SH-SY5Y (cell line): Measurements from ENCODE around the gene IFI44L.

Source experiments
- GATA2 ChIP-seq: IDR thresholded peaks from 2 replicates; pipeline ENCODE4 v1.6.1; 2011; ENCODE audit warnings: mild to moderate bottlenecking, low read depth, low read length
- GATA3 ChIP-seq: IDR thresholded peaks from 2 replicates; pipeline ENCODE4 v1.6.1; 2011; ENCODE audit warnings: low read depth, mild to moderate bottlenecking, low read length, moderate library complexity

IFI44L gene

GRCh38 chr1:78619803-78620579 is at the start of gene IFI44L:
IFI44L (plus strand) TSS chr1:78620448; CDS start chr1:78627916, 7,468 bp downstream.
- TF ChIP-seq GATA3 (no peak), GATA2 (no peak)

- TF ChIP-seq GATA2 (no peak), GATA3 (no peak)
These were observed 49.7 kb upstream of the IFI44L start for GRCh38 chr1:78570539-78570938.

DNA sequence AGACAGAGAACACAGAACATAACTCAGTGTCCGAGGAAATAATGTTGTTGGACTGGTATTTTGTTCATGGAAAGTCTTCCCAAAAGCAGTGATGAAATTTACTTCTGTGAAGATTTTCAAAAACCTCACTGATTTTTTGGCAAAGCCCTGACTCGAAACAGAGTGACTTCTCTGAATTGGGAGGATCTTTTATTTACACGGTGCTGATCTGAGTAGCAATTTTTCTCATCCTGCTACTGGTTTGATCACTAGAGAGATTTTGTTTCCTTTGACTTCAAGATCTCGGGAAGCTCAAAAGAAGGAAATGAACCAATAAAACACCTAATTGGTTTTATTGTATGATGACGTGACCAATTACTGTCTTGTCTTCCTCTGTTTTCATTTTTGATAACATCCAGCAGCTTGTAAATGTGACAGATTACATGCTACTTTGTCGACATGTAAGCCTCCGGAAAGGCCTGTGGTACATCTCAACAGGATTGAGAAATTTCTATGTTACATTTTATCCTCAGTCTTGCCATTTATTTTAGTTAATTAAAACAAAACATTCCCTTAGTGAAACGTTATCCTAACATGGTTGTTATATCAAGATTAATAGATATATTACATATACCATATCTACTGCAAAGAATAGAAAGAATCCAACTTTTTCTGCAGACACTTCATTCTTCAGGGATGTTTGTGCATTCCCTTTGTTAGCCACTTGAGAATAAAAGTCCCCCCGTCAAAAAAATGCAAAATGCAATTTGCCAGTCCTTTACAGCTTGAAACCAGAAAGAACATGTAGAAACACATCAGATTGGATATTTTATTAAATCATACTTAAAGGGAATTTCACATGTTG is 42.8 kb upstream of the IFI44L start:
- TF ChIP-seq GATA2, result peak; percentile 25; the same call in 1 of the 2 replicates
- 0 out of 2 replicates have a peak, but pooled peaks have one; percentile 17 for TF ChIP-seq GATA3

DNA sequence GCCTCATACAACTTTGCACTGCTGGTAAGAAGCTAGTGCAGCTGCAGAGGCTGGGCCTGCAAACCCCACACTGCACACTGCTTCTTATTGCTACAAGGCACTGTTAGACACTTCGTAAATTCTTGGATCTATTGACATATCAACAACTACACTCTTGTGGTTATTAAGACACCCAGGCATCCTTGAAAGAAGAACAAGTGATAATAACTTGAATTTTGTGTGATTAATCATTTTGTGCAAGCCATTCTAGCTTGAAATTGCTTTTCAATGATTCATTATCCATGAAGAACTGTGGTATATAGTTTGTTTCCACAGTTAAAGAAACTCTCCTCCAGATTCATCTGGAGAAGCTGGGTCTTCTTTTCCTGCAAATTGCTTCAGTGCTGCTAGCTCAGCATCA is 33.7 kb upstream of the IFI44L start:
- no peak for TF ChIP-seq GATA2
- no peak for TF ChIP-seq GATA3

DNA sequence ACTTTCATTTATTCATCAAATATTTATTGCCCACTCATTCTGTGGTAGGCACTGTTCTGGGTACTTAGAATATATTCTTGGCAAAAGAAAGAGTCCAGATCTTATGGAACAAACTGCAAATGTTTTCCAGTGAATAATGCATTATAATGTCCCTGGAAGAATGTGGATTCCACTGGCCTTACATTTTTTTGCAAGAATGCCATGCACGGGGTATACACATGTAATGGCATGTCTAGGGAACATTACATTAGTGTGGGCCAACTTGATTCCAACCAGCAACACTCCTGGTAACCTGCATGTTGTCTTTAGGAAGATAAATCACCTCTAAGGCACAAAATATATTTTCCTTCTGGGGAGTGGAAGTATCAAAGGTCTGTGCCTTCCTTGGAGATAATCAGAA is 33.0 kb upstream of the IFI44L start:
- no peak for TF ChIP-seq GATA2
- no peak for TF ChIP-seq GATA3

DNA sequence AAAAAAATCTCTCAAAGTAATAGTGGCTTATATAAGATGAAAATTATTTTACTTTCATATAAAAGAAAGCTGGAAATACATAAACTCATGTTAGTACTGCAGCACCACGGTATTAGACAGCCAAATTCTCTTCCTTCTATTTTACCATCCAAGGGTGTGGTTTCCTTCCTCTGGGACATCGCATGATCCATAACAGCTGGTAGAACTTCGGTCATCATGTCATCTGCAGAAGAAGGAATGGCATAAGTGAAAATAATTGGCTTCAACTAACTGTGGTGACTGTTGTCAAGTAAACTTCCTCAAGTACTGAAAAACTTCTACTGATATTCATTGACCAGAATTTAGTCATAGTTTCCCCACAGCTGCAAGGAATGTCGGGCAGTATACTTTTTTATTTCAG is 28.3 kb upstream of the IFI44L start:
- TF ChIP-seq GATA2, result no peak
- TF ChIP-seq GATA3, result no peak

DNA sequence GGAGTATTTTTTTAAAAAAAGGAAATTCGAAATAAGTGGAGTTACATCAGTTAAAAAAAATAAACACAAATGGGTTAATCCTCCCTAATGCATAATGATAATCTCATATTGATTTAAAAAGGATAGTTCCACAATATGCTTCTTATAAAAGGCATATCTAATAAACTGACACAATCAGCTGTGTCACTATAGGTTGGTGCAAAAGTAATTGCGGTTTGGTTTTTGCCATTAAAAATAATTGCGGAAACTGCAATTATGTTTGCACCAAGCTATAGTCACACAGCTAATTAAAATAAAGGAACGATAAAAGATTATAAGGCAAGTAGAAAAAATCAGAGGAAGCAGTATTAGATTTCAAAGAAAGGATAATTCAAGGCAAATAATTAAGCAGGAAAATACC is 21.0 kb upstream of the IFI44L start:
- TF ChIP-seq GATA2 (no peak), GATA3 (no peak)

- TF ChIP-seq GATA3, result no peak
- no peak for TF ChIP-seq GATA2
These were observed 19.2 kb upstream of the IFI44L start for GRCh38 chr1:78601068-78601467.

GRCh38 chr1:78603206-78603605 is 17.0 kb upstream of the IFI44L start:
- TF ChIP-seq GATA2, result no peak
- no peak for TF ChIP-seq GATA3

GRCh38 chr1:78604643-78605042 is 15.6 kb upstream of the IFI44L start:
- TF ChIP-seq GATA3 (no peak), GATA2 (no peak)

GRCh38 chr1:78606274-78606673 is 14.0 kb upstream of the IFI44L start:
- TF ChIP-seq GATA3 (no peak), GATA2 (no peak)

GRCh38 chr1:78607334-78607927 is 12.8 kb upstream of the IFI44L start:
- no peak for TF ChIP-seq GATA3
- TF ChIP-seq GATA2, result no peak

DNA sequence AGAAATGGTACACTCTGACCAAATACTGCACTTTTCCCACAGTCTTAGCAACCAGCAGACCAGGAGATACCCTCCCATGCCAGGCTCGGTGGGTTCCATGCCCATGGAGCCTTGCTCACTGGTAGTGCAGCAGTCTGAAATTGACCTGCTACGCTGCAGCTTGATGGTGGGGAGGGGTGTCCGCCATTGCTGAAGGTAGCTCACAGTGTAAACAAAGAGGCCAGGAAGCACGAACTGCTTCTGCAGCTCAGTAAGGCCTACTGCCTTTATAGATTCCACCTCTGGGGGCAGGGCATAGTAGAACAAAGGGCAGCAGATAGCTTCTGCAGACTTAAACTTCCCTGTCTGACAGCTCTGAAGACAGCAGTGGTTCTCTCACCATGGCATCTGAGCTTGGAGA is 12.3 kb upstream of the IFI44L start:
- TF ChIP-seq GATA3 (no peak), GATA2 (no peak)

GRCh38 chr1:78617615-78618026 is 2.6 kb upstream of the IFI44L start:
- TF ChIP-seq GATA3 (no peak), GATA2 (no peak)

DNA sequence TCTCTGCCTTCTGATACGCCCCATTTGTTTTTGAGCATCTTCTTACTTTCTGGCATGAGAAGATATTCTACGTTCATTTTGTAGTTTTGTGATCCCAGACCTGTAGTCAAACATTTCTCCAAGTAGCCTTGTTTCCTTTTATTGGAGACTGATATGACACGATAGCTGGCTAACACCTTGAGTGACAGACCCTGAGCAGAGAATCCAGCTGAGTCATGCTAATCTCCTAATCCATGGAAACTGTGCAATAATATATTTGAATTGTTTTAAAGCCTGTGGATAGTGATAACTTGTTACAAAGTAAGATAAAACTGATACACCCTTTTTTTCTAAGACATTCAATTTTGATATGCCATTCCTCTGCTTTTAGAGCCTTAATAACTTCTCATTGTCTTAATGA is 1.2 kb upstream of the IFI44L start:
- TF ChIP-seq GATA2, result no peak
- no peak for TF ChIP-seq GATA3
